Mesothelial cell of epicardium (in vitro differentiated cells): Measurements from ENCODE around the gene SPIRE2. TPM values are rescaled to one million over a fixed set of nuclear protein-coding genes. Genes with fewer than 3 reads are reported as not detected.
A peak's percentile ranks its signal among the peaks of the same experiment; 100 is the strongest.
"Not testable (repeated sequence)": the region's sequence is repeated elsewhere in the genome, so short reads cannot be mapped to it uniquely, and the experiment has no call there.

Experiments
- DNase-seq, 2 experiments: peaks; one replicate each; pipeline ENCODE4 v3.0.0; 2021; ENCODE audit warnings: low spot score in 2 of 2; ENCODE audit not compliant: unreplicated experiment in 2 of 2
- H3K27ac Mint-ChIP-seq: 2 replicates; pipeline ENCODE4 v1.8.0; 2021; ENCODE audit warnings: mixed read lengths
- H3K27me3 Mint-ChIP-seq: 2 replicates; pipeline ENCODE4 v1.8.0; 2021; ENCODE audit warnings: low read depth, mixed read lengths
- H3K36me3 Mint-ChIP-seq: 2 replicates; pipeline ENCODE4 v1.8.0; 2021; ENCODE audit warnings: mixed read lengths
- H3K4me1 Mint-ChIP-seq: 2 replicates; pipeline ENCODE4 v1.8.0; 2021; ENCODE audit warnings: mixed read lengths
- H3K4me3 Mint-ChIP-seq: 2 replicates; pipeline ENCODE4 v1.8.0; 2021; ENCODE audit warnings: mild to moderate bottlenecking, moderate library complexity, mixed read lengths
- H3K9me3 Mint-ChIP-seq: 2 replicates; pipeline ENCODE4 v1.8.0; 2021; ENCODE audit warnings: mixed read lengths
- total RNA-seq: library from RNA; stranded (reverse); gene quantifications from 3 replicates; pipeline ENCODE4 v1.2.1, GENCODE V29; 2021
- TF ChIP-seq, protein P1 (sequence below): fragments of 200-600 bp; sonication (generic); IDR thresholded peaks from one replicate; pipeline ENCODE4 v1.5.0; 2021; ENCODE audit warnings: antibody characterized with exemption; ENCODE audit not compliant: unreplicated experiment

SPIRE2 gene
- total RNA-seq, 1 donor from 2014 or later = 6.8 TPM

DNA sequence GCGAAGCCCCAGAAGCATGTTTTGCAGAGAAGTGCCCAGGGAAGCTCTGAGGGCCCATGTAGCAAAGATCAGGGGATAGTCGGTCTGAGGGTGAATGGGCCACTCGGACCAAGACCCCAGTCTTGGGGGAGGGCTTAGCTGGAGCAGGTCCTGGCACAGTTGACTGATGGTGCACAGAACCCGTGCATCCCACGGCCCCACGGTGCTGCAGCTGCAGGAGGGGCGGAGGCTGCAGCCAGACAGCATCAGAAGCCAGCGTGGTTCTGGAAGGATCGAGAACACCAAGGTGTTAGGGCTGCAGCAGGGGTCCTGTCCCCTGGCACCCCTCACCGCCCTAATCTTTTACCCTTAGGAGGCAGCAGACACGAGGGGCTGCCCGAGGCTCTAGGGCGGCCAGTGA lies 83.9 kb downstream of the SPIRE2 start:
- Mint-ChIP-seq H3K4me3 (no peak overlapping the region), H3K4me1 (no peaks in the 10 kb centered on the region), H3K36me3 (peaks cover 16% of the 10 kb centered on the region), H3K27ac (no peak overlapping the region), H3K9me3 (no peaks in the 10 kb centered on the region), H3K27me3 (no peaks in the 10 kb centered on the region)
- DNase-seq = no peak
- TF ChIP-seq, protein P1, sequence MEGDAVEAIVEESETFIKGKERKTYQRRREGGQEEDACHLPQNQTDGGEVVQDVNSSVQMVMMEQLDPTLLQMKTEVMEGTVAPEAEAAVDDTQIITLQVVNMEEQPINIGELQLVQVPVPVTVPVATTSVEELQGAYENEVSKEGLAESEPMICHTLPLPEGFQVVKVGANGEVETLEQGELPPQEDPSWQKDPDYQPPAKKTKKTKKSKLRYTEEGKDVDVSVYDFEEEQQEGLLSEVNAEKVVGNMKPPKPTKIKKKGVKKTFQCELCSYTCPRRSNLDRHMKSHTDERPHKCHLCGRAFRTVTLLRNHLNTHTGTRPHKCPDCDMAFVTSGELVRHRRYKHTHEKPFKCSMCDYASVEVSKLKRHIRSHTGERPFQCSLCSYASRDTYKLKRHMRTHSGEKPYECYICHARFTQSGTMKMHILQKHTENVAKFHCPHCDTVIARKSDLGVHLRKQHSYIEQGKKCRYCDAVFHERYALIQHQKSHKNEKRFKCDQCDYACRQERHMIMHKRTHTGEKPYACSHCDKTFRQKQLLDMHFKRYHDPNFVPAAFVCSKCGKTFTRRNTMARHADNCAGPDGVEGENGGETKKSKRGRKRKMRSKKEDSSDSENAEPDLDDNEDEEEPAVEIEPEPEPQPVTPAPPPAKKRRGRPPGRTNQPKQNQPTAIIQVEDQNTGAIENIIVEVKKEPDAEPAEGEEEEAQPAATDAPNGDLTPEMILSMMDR = no peak

DNA sequence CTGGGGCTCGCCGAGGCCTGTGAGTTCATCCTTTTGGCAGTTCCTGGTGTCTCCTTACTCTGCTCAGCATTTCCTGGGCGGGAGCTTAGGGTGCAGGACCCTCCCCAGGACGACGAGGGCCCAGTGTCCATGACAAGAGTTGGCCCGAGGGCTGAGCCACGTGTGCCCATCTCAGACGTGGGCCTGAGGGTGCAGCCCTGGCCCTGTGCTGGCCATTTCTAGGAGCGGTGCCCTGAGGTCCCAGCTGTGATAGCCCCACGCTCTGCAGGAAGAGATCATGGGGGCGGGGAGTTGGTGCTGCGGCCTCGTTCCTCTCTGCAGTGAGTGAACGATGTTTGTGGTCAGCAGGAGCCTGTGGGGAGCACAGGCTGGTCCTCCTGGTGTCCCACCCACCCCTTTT lies 84.4 kb downstream of the SPIRE2 start:
- Mint-ChIP-seq H3K27ac (no peak overlapping the region), H3K27me3 (no peaks in the 10 kb centered on the region), H3K36me3 (peaks cover 16% of the 10 kb centered on the region), H3K9me3 (no peaks in the 10 kb centered on the region), H3K4me1 (peaks cover 2% of the 10 kb centered on the region), H3K4me3 (no peak overlapping the region)
- TF ChIP-seq, protein P1 = no peak
- DNase-seq = no peak

DNA sequence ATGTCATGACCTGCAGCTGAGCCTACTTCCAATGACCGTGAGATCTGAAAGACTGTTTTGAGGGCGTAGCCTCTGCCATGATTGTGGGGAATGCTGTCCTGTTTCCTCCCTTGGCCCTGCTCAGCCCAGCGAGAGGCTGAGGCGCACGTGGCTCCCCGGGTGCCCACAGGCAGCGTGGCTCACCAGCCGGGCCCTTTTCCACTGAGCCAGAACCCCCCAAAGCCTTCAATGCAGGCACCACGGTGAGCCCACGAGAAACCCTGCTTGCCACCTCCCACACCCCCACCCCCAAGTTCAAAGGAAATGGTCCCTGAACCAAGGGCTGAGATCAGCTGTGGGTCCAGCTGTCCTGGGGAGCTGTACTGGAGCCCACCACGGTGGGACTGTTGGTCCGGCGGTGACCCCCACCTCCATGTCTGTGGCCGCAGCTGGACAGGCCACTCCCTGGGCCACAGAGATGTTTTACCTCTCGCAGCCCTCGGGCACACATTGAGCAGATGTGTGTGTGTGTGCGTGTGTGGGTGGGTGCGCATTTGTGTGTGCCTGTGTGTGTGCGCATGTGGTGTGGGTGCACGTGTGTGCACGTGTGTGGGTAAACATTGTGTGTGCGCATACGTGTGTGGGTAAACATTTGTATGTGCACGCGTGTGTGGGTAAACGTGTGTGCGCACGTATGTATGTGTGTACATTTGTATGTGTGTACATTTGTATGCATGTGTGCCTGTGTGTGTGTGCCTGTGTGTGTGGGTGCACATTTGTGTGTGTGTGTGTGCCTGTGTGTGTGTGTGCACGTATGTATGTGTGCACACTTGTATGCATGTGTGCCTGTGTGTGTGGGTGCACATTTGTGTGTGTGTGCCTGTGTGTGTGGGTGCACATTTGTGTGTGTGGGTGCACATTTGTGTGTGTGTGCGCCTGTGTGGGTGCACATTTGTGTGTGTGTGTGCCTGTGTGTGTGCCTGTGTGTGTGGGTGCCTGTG lies 85.4 kb downstream of the SPIRE2 start:
- Mint-ChIP-seq H3K9me3 (no peaks in the 10 kb centered on the region), H3K4me3 (no peak overlapping the region), H3K4me1 (peaks cover 7% of the 10 kb centered on the region), H3K36me3 (peaks cover 15% of the 10 kb centered on the region), H3K27ac (no peak overlapping the region), H3K27me3 (peaks cover 2% of the 10 kb centered on the region)
- DNase-seq = no peak
- TF ChIP-seq, protein P1 = no peak

DNA sequence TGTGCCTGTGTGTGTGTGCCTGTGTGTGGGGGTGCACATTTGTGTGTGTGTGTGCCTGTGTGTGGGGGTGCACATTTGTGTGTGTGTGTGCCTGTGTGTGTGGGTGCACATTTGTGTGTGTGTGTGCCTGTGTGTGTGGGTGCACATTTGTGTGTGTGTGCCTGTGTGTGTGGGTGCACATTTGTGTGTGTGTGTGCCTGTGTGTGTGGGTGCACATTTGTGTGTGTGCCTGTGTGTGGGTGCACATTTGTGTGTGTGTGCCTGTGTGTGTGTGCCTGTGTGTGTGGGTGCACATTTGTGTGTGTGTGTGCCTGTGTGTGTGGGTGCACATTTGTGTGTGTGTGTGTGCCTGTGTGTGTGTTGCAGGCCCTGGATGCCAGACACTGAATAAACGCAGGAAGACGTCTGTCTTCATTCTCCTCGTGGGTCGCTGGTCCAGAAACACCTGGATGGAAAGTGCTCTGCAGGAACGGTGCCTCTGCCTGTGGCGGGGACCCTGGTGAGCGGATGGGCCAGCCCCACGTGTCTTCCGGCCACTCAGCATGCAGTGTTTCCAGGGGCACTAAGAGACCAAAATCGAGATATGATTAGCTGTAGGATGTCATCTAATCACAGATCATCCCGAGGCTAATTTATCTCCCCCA lies 86.5 kb downstream of the SPIRE2 start:
- not testable (repeated sequence) for H3K4me3 Mint-ChIP-seq, H3K9me3 Mint-ChIP-seq

DNA sequence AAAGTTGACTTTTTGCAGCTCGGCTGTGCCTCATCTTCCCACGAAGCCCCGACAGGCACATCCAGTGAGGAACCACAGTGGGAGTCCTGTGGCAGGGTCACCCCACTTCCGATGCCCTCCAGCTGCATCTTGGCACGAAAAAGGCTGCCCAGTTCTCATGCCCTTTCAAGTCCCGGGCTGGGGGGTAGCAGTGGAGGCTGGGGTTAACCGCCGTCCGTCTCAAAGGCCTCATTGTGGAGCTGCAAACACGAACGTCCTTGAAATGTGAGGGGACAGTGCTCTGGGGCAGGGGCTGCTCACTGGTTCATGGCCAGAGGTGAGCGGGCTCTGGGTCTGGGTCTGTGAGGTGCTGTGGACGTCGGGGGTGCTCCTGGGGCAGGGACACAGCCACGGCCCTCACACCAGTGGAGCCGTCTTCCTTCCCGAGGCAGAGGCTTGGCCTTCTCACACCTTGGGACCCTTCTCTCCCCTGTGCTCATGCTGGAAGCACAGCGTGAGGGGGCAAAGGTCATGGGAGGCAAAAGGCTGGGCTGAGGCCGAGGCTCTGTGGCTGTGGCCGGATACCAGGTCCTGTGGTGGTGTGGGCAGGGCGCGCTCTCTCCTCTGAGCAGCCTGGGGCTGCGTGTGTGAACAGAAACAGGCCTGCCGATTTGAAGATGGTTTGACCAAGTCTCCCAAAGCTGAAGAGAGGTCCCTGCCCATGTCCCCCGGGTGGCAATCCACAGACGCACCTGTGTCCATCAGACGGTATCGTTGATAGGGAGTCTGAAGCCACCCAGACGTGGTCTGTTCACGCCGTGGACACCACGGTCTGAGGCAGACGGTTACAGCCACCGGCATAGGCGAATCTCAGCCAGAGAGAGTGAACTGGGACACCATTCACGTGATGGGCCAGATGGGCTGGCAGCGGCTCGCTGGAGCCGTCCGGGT lies 87.3 kb downstream of the SPIRE2 start:
- H3K4me3 Mint-ChIP-seq = peak overlapping the region; percentile 13
- DNase-seq = no peak
- H3K27ac Mint-ChIP-seq = no peak overlapping the region
- H3K27me3 Mint-ChIP-seq = peaks cover 16% of the 10 kb centered on the region
- peaks cover 4% of the 10 kb centered on the region for H3K36me3 Mint-ChIP-seq
- TF ChIP-seq, protein P1 = no peak
- peaks cover 9% of the 10 kb centered on the region for H3K4me1 Mint-ChIP-seq
- no peaks in the 10 kb centered on the region for H3K9me3 Mint-ChIP-seq

More for the DNA sequence above, 86.5 kb downstream of the SPIRE2 start:
- DNase-seq, H3K27me3 Mint-ChIP-seq, H3K27ac Mint-ChIP-seq, H3K36me3 Mint-ChIP-seq, H3K4me1 Mint-ChIP-seq: not testable (repeated sequence)
